HG03457 (cell line): Measurements from ENCODE around the gene ZNF83.
A peak's percentile ranks its signal among the peaks of the same experiment; 100 is the strongest.
"Not testable (repeated sequence)": the region's sequence is repeated elsewhere in the genome, so short reads cannot be mapped to it uniquely, and the experiment has no call there.

Source experiments
- ATAC-seq: cut with Tn5 transposase; IDR thresholded peaks from one replicate; pipeline ENCODE4 v1.9.1; 2021; ENCODE audit warnings: moderate number of reproducible peaks; ENCODE audit not compliant: unreplicated experiment

Gene ZNF83

DNA sequence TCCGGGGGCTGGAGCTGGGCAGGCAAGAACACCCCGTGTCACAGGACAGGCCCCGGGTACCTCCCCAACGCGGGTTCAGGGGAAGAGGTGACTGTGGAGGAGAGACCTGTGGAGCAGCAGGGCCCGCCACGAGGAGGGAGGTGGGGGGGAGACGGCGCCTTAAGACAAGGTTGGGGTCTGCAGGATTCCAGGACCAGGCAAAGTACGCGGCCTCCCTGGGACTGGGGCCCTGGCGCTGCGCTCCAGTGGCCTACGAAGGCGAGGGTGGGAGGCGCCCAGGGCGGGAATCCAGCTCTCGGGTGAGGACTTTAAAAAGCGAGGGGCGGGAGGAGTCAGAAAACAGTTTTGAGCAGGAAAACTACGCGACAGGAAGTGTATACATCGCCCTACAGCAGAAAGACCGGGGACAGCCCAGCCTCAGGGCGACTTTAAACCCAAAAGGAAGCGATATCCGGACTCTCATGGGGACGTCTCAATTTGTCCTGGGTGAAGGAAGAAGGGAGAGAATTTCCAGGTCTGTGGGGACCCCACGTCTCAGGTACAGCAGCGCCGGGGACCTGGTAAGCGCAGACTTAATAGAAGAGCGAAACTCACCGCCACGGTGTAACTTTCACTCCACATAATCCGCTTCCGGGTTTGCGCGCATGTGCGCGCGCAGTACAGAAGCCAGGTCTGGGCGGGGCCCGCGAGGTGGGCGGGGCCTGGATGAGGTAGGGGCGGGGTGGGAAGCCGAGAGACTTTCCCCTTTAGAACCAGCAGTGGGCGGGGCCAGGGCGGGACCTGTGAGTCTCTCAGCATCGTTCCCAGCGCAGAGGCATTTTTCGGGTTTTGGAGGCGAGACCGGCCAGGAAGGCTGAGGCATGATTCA is at the start of gene ZNF83:
ZNF83 (minus strand) TSS at position 638 of the 868 bp plus-strand sequence.
- ATAC-seq = peak; percentile 84

DNA sequence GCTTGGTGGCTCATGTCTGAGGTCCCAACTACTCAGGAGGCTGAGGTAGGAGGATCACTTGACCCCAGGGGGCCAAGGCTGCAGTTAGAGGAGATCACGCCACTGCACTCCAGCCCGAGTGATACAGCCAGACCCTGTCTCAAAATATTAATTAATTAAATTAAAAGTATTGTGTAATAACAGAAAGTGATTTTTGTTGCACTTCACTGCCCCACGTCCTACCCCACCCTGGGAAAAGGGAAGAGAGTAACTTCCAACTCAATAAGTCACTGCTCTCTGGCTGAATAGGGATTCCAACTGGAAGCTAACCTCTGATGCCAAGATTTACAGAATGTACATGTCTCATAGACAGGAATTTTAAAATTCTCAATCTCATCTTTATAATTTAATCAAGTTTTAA is 49.5 kb upstream of the ZNF83 start:
- ATAC-seq = no peak

DNA sequence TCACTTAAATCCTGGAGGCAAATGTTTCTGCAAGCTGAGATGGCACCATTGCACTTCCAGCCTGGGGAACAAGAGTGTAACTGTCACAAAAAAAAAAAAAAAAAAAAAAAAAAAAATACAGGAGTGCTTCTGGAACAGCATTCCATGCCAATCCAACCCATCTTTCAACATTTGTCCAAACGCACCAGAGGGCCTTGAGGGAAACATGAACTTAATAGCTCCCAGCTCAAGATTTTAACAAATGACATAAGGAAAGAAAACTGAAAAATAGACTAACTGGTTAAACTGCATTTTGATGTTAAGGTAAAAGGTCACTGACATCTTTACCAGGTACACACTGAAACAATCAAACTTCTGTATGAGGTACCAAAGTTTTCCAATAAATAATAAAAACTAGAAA is 47.7 kb upstream of the ZNF83 start:
- ATAC-seq = no peak

DNA sequence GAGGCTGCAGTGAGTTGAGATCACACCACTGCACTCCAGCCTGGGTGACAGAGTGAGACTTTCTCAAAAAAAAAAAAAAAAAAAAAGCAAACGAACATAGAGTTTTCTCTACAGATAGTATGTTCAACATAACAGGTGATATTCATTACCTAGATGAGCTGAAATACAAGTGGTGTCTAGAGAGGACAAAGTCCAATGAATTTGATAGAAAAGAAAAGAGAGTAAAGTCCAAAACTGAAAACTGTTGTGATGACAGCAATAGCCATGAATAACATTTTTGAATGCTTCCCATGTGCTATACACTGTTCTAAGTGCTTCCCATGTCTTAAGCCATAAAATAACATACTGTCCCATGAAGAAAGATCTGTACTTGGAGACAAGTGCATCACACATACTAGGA is 43.1 kb upstream of the ZNF83 start:
- not testable (repeated sequence) for ATAC-seq

DNA sequence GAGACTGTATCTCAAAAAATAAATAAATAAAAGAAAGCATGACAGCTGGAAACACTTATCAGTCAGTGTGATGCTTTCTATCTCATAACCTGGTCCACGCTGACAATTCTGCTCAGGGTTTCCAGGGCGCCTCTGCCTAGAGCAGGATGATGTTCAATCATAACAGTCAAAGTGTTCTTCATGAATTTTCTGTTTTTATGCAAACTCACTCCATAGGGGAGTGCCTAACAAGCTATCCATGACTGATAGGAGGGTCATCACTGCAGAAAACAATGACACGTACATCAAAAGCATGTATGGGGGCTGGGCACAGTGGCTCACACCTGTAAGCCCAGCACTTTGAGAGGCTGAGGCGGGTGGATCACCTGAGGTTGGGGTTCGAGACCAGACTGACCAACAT is 41.4 kb upstream of the ZNF83 start:
- no peak for ATAC-seq

DNA sequence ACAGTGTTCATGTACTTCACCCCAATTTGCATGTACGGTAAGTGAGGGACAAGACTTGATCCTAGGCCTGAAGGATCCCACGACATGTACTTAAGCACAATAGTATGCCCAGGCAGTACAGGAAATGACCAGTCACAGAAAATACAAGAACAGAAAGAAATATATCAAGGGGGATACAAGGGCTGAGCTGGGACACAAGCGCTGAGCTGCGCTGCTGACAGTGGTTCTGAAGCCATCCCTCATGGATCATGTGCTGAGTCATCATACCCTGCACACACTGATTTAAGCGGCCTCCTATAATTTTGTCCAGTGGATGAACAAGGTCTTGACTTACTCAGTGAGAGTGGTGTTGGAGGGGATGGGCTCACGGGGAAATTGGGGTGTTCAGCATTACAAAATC is 37.1 kb upstream of the ZNF83 start:
- not testable (repeated sequence) for ATAC-seq

DNA sequence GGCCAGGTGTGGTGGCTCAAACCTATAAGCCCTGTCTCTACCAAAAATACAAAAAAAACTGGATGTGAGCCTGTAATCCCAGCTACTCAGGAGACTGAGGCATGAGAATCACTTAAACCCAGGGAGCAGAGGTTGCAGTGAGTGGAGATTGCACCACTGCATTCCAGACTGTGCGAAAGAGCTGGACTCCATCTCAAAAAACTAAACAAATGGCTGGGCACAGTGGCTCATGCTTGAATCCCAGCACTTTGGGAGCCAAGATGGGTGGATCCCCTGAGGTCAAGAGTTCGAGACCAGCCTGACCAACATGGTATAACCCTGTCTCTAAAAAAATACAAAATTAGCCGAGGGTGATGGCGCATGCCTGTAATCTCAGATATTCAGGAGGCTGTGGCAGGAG is 34.9 kb upstream of the ZNF83 start:
- ATAC-seq = no peak

DNA sequence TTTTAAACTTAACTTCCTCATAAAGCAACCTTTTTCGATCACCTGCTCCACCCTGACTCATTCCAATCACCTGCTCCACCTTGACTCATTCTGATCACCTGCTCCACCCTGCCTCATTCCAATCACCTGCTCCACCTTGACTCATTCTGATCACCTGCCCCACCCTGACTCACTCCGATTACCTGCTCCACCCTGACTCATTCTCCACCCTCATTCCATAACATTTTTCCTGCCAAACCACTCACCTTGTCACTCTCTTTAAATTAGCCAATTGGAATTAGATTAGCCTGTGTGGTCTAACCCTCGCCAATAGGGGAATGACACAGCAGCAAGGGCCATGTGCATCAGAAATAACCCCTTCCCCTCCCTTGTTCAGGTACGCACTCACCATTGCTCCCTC is 31.9 kb upstream of the ZNF83 start:
- no peak for ATAC-seq

DNA sequence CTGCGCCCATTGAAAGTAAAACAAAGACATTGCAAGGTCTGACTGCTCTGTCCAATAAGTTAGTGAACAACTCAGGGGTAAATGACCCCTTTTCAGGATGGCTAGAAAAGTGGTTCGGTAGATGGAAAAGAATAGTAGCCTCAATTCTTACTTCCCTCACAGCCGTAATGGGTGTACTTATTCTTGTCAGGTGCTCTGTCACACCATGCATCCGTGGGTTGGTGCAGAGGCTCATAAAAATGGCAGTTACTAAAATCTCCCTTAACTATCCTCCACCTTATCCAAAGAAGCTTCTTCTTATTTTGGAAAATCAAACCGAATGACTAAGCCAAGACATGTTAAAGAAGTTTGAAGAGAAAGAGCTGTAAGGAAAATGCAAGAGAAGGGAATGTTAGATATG is 31.4 kb upstream of the ZNF83 start:
- ATAC-seq = no peak

DNA sequence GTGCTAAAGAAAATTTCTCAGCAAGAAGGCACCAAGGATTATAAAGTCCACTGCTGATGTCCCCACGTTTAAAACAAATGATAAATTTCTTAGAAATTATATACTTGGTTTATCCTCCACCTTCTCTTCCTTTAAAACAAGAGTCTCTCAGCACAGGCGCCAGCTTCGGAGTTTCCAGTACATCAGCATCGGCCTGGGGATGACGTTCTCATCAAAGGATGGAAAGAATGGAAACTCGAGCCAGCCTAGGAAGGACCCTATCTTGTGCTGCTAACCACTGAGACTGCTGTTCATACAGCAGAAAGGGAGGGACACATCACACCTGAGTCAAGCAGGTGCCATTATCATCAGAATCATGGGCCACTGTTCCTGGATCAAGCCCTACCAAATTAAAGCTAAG is 29.8 kb upstream of the ZNF83 start:
- no peak for ATAC-seq

DNA sequence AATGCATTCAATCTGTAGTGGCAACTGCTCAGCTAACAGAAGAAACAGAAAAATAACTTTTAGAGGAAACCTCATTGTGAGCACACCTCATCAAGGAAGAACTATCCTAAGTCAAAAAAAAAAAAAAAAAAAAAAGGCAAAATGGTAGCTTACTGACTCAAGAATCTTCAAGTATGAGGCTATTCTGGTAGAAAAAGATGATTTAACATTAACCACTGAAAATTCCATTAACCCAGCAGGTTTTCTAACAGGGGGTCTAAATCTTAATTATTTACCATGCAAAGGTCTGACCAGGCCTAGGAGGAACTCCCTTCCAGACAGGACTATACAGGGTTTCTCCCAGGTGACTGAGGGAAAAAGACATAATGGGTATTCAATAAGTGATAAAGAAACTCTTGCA is 28.4 kb upstream of the ZNF83 start:
- no peak for ATAC-seq

DNA sequence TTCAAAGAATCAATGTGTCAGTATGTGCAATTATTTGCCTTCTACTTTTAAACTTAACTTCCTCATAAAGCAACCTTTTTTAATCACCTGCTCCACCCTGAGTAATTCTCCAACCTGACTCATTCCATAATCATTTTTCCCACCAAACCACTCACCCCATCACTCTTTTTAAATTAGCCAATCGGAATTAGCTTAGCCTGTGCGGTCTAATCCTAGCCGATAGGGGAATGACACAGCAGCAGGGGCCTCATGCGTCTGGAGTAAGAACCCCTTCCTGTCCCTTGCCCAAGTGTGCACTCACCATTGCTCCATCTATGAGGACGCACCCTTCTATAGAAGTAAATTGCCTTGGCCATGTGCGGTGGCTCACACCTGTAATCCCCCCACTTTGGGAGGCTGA is 27.4 kb upstream of the ZNF83 start:
- no peak for ATAC-seq

DNA sequence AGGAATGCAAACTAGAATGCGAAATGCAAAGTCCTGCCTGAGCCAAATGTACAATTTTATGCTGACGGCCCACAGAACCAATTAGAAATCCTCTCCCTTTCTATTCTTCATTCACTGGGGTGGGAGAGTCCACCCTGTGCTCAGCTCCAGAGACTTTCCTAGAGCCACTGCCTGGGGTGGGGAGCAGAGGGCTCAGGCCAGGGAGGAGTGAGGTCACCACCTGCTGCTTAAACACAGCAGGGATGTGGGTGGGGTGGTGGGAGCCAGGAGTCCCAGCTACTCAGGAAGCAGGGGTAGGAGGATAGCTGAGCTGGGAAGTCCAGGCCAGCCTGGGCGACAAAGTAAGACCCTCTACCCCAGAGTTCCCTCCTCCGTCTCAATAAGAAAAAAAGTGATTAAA is 26.9 kb upstream of the ZNF83 start:
- no peak for ATAC-seq

DNA sequence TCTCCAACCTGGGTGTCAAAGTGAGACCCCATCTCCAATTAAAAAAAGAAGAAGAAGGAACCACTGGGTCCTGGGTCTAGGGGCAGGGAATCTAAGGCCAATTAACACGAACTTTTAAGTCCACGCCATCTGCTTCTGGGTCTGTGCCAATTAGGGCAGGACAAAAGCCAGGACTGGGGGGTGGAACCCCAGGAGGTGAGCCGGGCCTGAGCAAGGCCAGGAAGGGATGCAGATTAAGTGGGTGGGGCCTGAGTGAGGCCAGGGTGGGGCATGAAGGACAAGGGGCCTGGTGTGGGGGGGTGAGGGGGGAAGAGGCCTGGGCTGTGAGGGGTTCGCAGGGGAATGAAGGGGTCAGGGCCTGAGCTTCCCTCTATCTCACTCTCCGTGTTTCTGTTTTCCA is 26.3 kb upstream of the ZNF83 start:
- no peak for ATAC-seq

DNA sequence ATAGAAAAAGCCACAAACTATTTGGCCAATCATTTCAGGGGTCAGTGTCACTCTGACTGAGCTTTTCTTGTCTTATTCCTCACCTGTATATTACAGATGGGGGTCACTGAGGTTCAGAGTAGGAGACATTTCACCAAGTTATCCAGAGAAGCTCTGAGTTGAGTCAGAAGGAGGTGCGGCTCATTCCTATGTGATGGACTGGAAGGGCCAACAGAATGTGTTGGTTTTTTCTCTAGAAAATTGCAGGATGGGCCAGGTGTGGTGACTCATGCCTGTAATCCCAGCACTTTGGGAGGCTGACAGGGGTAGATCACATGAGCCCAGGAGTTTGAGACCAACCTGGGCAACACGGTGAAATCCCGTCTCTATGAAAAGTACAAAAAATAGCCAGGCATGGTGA is 24.5 kb upstream of the ZNF83 start:
- ATAC-seq = no peak

DNA sequence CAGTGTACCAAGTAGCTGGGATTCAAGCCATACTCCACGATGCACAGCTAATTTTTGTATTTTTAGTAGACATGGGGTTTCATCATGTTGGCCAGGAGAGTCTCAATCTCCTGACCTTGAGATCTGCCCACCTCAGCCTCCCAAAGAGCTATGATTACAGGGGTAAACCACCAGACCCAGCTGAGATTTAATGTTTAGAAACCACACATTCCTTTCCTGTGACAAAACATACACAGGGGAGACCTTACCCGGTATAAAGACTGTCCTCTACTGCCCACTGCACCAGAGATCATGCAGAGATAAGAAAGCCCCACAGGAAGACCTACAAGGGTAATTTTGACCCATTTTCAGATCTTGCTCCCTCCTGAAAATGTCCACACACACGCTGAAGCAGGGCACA is 22.8 kb upstream of the ZNF83 start:
- no peak for ATAC-seq

DNA sequence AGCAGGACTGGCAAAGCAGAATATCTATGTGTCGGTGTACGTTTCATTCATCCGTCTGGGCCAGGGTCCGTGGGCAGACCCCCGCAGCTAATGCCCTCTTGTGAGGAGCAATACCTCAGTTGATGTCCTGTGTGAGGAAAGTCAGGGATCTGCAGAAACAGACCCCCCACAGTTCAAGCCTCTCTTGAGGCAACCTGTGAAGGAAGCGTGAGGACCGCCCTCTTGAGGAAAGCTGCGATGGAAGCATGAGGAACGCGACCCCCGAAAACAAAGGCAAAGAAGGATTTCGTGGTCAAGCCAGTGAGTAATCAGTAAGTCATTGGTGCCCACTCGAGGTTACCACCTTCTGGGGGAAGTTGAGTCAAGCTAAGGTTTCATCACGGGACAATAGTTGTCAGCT is 20.9 kb upstream of the ZNF83 start:
- no peak for ATAC-seq

DNA sequence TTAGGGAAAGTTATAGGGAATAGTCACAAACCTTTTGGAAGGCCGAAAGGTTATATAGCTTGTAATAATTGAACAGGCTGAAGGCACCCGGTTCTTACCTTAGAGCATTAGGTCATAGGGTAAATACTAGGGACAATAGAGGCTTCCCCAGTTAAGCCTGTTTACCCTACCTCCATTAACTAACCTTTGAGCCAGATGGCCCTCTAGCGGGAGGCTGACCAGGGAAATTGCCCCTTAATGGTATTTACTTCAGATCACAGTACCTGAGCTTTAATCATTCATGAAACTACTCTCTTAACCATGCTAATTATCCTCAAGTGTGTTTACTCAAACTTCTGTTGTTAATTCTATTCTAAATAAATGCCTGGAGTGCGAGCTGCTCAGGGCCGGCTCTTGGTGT is 20.4 kb upstream of the ZNF83 start:
- no peak for ATAC-seq

DNA sequence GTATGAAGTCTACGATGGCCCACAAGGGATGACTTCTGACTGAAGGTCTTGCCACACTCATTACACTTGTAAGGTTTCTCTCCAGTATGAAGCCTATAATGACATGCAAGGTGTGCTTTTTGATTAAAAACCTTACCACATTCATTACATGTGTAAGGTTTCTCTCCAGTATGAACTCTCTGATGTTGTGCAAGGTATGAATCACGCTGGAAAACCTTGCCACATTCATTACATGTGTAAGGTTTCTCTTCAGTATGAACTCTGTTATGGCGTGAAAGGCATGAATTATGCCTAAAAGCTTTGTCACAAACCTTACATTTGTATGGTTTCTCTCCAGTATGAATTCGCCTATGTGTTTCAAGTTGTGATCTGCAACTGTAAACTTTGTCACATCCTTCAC is 15.0 kb upstream of the ZNF83 start:
- no peak for ATAC-seq

DNA sequence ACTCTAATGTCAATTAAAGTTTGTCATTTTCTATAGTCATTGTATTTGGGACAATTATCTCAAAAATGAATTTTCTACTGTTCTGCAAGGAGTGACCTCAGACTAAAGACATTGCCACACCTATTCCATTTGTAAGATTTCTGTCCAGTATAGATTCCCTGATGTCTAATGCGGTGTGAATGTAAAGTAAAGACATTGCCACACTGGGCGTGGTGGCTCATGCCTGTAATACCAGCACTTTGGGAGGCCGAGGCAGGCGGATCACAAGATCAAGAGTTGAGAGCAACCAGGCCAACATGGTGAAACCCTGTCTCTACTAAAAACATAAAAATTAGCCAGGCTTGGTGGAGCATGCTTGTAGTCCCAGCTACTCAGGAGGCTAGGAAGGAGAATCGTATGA is 13.8 kb upstream of the ZNF83 start:
- ATAC-seq = no peak

DNA sequence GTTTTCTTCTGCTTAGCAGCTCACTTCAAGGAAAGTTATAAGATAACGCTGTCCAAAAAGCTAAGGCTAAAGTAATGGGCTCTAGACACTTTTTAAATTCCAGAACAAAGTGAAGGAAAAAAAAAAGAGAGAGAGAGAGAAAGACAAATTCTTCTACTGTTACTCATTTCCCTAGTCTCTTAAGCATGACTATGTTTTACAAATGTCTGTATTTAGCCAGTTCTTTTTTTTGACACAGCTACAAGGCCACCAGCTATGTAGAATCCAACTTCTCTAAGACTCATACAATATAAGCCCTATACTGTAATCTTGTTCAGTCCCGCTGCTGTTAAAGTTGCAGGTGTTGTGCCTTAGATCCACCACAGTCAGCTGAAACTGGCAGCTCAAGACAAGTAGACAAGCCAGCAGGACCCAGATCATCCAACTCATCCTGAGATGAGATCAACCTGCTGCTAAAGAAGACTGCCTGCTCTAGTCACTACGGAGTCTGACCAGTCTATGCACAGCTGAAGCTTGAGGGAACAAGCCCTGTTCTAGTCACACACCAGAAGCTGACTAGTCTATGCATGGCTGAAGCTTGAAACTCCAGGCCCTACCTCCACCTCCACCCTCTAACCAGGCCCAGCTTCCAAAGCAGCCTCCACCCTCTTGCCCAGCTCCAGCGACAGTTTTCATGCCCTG is 10.3 kb upstream of the ZNF83 start:
- no peak for ATAC-seq

DNA sequence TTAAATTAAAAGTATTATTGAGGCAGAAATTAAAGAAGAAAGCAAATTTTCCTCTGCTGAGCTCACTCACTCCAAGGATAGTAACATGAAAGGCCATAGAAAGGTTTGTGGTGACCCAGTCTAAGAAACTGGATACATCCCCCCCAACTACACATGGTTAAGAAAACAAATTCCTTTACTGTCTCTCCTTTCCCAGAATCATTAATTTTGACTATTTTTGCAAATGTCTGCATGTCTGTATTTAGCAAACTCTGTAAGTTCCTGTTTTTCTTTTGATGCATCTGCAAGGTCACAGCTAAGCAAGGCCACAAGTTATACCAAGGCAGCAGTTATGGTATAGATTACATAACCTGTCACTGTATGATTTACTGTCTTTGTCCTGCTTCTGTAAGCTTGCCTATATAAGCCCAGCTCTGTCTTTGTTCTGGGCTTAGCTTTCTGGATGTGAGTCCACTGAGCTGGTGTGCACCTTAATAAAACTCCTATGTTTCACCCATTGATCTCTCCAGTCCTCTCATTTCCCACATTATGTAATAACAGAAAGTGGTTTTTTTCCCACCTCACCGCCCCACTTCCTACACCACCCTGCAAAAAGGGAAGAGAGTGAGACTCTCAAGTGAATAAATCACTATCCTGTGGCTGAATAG is 8.5 kb upstream of the ZNF83 start:
- no peak for ATAC-seq
